DOHH2 (cell line): ENCODE data around the gene AIP.

Experiments used
- H3F3A ChIP-seq: fragments of 200-600 bp; sonication (generic), shearing (Covaris generic); 2 replicates; pipeline ENCODE4 v1.6.0; 2016; ENCODE audit warnings: antibody characterized with exemption, mild to moderate bottlenecking; ENCODE audit not compliant: control insufficient read depth, insufficient read depth
- H3K27ac ChIP-seq: fragments of 200-600 bp; sonication (generic); 2 replicates; pipeline ENCODE4 v1.5.1; 2014; ENCODE audit warnings: low read depth, mild to moderate bottlenecking, low read length, moderate library complexity
- H3K27me3 ChIP-seq: fragments of 200-600 bp; sonication (generic); 2 replicates; pipeline ENCODE4 v1.6.1; 2014; ENCODE audit warnings: mild to moderate bottlenecking, low read length, mixed read lengths; ENCODE audit not compliant: control insufficient read depth
- H3K36me3 ChIP-seq: fragments of 200-600 bp; sonication (generic); 2 replicates; pipeline ENCODE4 v1.6.1; 2014; ENCODE audit warnings: mild to moderate bottlenecking, low read length, moderate library complexity, mixed read lengths; ENCODE audit not compliant: control insufficient read depth
- H3K4me1 ChIP-seq: fragments of 200-600 bp; sonication (generic); 2 replicates; pipeline ENCODE4 v1.6.1; 2014; ENCODE audit warnings: mild to moderate bottlenecking, low read length, mixed read lengths; ENCODE audit not compliant: control insufficient read depth
- H3K4me2 ChIP-seq: fragments of 200-600 bp; sonication (generic); 2 replicates; pipeline ENCODE4 v1.6.0; 2014; ENCODE audit warnings: mild to moderate bottlenecking, low read length, moderate library complexity
- H3K4me3 ChIP-seq: fragments of 200-600 bp; sonication (generic); 2 replicates; pipeline ENCODE4 v1.5.1; 2014; ENCODE audit warnings: mild to moderate bottlenecking, low read length, mixed read lengths
- H3K79me2 ChIP-seq: fragments of 200-600 bp; sonication (generic); 2 replicates; pipeline ENCODE4 v1.6.1; 2014; ENCODE audit warnings: mild to moderate bottlenecking, low read length, mixed read lengths; ENCODE audit not compliant: control insufficient read depth
- H3K9me2 ChIP-seq: fragments of 200-600 bp; sonication (generic); replicated peaks from 2 replicates; pipeline ENCODE4 v1.6.1; 2014; ENCODE audit warnings: mild to moderate bottlenecking, low read length, mixed read lengths; ENCODE audit not compliant: control insufficient read depth
- H3K9me3 ChIP-seq: fragments of 200-600 bp; sonication (generic); 2 replicates; pipeline ENCODE4 v1.6.1; 2014; ENCODE audit warnings: antibody characterized with exemption, low read length, mixed read lengths; ENCODE audit not compliant: control insufficient read depth, insufficient read depth
- H4K20me1 ChIP-seq: fragments of 200-600 bp; sonication (generic); 2 replicates; pipeline ENCODE4 v1.6.0; 2014; ENCODE audit warnings: low read depth, mild to moderate bottlenecking, antibody characterized with exemption, low read length, moderate library complexity; ENCODE audit not compliant: control insufficient read depth, insufficient read depth
- EZH2phosphoT487 ChIP-seq: fragments of 200-600 bp; sonication (generic); IDR thresholded peaks from 2 replicates; pipeline ENCODE4 v1.6.1; 2017; ENCODE audit warnings: borderline replicate concordance, mild to moderate bottlenecking, antibody characterized with exemption, low read length, moderate library complexity, mixed read lengths
- TF ChIP-seq, protein P1 (sequence below): fragments of 200-600 bp; sonication (generic); IDR thresholded peaks from one replicate; pipeline ENCODE4 v1.5.1; 2014; ENCODE audit warnings: antibody characterized with exemption, mild to moderate bottlenecking, low read depth, low read length; ENCODE audit not compliant: poor library complexity, severe bottlenecking

Gene AIP

DNA sequence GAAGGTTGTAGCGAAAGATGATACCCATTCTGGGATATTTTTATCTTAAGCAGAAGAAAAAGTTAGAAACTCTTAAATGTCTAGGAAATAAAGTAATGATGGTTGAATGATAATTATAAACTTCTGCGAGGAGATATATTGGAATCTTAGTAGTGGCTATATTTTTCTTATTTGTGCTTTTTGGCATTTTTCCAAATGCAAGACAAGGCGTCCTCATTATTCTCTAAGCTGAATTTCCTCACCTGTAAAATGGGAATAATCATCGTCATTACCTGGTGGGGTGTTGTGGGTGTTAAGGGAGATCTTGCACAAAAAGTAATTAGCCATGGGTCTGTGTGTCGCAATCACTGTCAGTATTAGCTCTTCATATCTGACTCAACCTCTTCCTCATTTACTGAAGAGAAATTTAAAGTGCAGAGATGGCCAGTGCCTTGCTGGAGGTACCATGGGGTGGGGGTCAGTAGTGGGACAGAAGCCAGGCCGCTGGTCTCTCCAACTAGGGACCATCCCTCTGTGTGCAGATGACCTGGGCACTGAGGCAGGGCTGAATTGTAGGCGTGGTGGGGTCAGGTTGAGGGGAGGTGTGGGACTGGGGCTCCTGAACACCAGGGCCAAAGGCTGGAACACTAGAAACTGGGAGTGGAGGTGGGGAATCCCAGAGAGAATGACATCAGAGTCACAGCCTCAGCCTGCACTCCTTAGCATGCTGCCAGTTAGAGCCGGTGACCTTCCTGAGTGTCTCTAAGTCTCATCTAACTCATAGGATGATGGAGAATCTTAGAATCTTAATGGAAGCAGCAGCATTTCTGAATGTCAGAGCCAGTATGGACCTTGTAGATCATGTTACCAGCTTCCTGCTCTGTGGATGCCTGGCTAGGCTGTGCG is 18.2 kb downstream of the AIP start:
- Histone ChIP-seq H3K4me1 (peaks cover 17% of the 10 kb centered on the region), H4K20me1 (peaks cover 6% of the 10 kb centered on the region; the same call in 1 of the 2 replicates), H3K27ac (no peak overlapping the region), H3K4me2 (no peak overlapping the region), H3F3A (no peaks in the 10 kb centered on the region), H3K4me3 (no peak overlapping the region), H3K79me2 (peaks cover 32% of the 10 kb centered on the region), H3K36me3 (peaks cover 54% of the 10 kb centered on the region), H3K9me2 (no peaks in the 10 kb centered on the region), H3K9me3 (no peaks in the 10 kb centered on the region), H3K27me3 (no peaks in the 10 kb centered on the region)
- TF ChIP-seq EZH2phosphoT487 = no peak
- TF ChIP-seq, protein P1, sequence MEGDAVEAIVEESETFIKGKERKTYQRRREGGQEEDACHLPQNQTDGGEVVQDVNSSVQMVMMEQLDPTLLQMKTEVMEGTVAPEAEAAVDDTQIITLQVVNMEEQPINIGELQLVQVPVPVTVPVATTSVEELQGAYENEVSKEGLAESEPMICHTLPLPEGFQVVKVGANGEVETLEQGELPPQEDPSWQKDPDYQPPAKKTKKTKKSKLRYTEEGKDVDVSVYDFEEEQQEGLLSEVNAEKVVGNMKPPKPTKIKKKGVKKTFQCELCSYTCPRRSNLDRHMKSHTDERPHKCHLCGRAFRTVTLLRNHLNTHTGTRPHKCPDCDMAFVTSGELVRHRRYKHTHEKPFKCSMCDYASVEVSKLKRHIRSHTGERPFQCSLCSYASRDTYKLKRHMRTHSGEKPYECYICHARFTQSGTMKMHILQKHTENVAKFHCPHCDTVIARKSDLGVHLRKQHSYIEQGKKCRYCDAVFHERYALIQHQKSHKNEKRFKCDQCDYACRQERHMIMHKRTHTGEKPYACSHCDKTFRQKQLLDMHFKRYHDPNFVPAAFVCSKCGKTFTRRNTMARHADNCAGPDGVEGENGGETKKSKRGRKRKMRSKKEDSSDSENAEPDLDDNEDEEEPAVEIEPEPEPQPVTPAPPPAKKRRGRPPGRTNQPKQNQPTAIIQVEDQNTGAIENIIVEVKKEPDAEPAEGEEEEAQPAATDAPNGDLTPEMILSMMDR = no peak

DNA sequence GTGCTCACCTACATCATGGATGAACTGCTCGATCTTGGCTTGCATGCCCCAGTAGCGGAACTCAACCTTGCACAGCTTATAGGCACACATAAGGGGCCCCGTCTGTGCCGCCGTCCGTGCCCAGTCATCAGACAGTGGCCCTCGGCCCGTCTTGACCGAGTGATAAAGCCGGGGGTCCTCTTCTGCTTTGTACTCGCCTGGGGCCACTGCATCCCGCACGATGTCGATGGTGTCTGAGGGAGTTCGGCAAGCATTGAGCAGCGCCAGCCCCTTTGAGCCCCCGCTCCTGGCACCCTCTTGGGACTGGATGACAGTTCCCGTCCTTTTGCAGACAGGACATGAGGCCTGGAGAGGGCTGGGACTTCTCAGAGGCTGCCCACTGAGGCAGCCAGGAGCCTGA is 19.0 kb downstream of the AIP start:
- H3K9me2 ChIP-seq = no peaks in the 10 kb centered on the region
- H3K27ac ChIP-seq = no peak overlapping the region
- peaks cover 24% of the 10 kb centered on the region for H3K4me1 ChIP-seq
- peaks cover 6% of the 10 kb centered on the region; the same call in 1 of the 2 replicates for H4K20me1 ChIP-seq
- H3K27me3 ChIP-seq = no peaks in the 10 kb centered on the region
- H3K4me3 ChIP-seq = no peak overlapping the region
- TF ChIP-seq, protein P1 = no peak
- no peak for TF ChIP-seq EZH2phosphoT487
- peaks cover 60% of the 10 kb centered on the region for H3K36me3 ChIP-seq
- no peak overlapping the region for H3K4me2 ChIP-seq
- peaks cover 39% of the 10 kb centered on the region for H3K79me2 ChIP-seq
- peaks cover 4% of the 10 kb centered on the region for H3F3A ChIP-seq
- H3K9me3 ChIP-seq = no peaks in the 10 kb centered on the region

DNA sequence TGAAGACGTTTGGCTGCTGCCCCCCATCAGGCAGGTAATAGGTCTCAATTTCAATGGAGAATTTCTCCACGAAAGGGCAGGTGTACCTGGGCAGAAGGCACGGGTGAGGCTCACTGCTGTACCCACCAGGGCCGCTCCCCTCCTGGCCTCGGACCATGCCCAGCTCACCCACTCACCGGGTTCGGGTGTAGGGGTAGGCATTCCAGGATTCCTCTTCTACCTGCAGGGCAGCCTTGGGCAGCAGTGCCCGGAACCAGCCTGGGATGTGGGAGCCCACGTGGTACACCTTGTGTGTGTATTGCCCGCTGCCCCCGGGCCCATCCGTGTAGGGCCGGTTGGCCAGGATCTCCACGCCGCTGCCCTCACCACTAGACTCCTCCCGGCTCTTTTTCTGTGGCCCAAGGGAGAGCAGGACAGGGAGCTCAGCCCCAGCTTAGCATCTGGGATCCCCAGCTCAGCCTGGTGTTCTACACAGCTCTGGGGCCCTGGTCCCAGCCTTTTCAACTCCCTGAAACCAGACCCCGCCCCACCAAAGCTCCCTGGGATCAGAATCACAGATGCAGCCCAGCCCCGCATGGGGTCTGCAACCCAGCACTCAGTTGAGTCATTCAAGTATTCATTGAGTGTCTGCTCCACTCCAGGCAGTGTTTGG is 19.6 kb downstream of the AIP start:
- Histone ChIP-seq H3K27ac (no peak overlapping the region), H4K20me1 (peaks cover 6% of the 10 kb centered on the region; the same call in 1 of the 2 replicates), H3K36me3 (peaks cover 64% of the 10 kb centered on the region), H3K27me3 (no peaks in the 10 kb centered on the region), H3K9me2 (no peaks in the 10 kb centered on the region), H3F3A (peaks cover 4% of the 10 kb centered on the region), H3K79me2 (peaks cover 45% of the 10 kb centered on the region), H3K4me3 (no peak overlapping the region), H3K9me3 (no peaks in the 10 kb centered on the region), H3K4me2 (no peak overlapping the region), H3K4me1 (peaks cover 29% of the 10 kb centered on the region)
- TF ChIP-seq, protein P1 = no peak
- TF ChIP-seq EZH2phosphoT487 = no peak
